Measurements from ENCODE around the gene KRT74.

DNA sequence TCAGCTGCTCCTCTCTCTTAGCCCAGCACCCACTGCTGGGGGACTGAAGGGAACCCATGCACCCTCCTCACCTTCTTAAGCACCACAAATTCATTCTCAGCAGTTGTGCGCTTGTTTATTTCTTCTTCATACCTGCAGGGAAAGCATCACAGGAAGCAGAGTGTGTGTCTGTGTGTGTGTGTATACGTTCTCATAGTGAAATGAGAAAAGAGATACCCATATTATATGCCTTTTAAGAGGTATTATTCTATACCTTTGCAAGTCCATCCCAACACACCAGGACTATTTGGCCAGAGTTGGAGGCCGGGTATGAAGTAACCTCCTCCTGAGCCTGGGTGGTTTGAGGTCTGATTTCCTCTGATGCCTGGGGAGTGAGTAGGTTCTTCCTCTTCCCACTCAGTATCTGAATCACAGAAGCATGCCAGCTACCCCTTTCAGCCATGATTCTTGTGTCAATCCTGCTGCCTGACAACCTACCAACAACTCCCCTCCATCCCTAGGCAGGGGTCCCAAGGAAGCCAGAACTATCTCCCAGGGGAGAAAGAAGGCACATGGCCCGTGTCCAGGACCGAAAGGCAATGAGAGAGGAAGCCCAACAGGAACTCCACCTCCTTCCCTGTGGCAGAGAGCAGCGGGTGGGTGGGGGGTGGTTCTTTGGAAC lies 41.7 kb upstream of the KRT74 start:
- TF ChIP-seq CTCF (IDR thresholded peaks at IDR 0.05), result no peak
- TF ChIP-seq POLR2A (IDR thresholded peaks at IDR 0.05), result no peak
